H1 (cell line): ENCODE measurements around the gene CTLA4. TPM values are rescaled to one million over a fixed set of nuclear protein-coding genes. Genes with fewer than 3 reads are reported as not detected.
A peak's percentile ranks its signal among the peaks of the same experiment; 100 is the strongest.

ENCODE experiments used
- CTCF ChIA-PET: fragments of 300-600 bp; sonication (Branson Sonifier 250); formaldehyde crosslinking; loops from one replicate; lab custom pipeline; 2021; ENCODE audit not compliant: partially characterized antibody; lab: Charles Lee
- POLR2A ChIA-PET: fragments of 300-600 bp; sonication (Branson Sonifier 250); formaldehyde crosslinking; loops from one replicate; lab custom pipeline; 2021; ENCODE audit warnings: inconsistent platforms; ENCODE audit not compliant: partially characterized antibody; lab: Charles Lee
- DNase-seq, 2 experiments: peaks; one replicate each; pipeline versions ENCODE4 v3.0.0 to v3.0.0-alpha.2; 2010 to 2022; ENCODE audit warnings: low spot score in 2 of 2, low read depth in 1 of 2, mixed read lengths in 1 of 2
- FAIRE-seq: peaks from 2 replicates; lab custom pipeline; 2011; peaks lifted over from hg19 to GRCh38; lab: Jason Lieb, UNC
- H2AFZ ChIP-seq: 2 replicates; pipeline ENCODE4 v1.8.1; 2012; ENCODE audit warnings: low read length, inconsistent platforms
- H2AK5ac ChIP-seq: 2 replicates; pipeline ENCODE4 v1.6.1; 2013; ENCODE audit warnings: low read depth, low read length
- H2BK120ac ChIP-seq: replicated peaks from 2 replicates; pipeline ENCODE3; 2013; ENCODE audit warnings: low read depth, low read length, inconsistent platforms
- H2BK12ac ChIP-seq: 2 replicates; pipeline ENCODE4 v1.6.1; 2013; ENCODE audit warnings: low read depth, low read length
- H2BK15ac ChIP-seq: 2 replicates; pipeline ENCODE4 v1.6.1; 2013; ENCODE audit warnings: low read length
- H2BK20ac ChIP-seq: 2 replicates; pipeline ENCODE4 v1.6.1; 2013; ENCODE audit warnings: low read length
- H2BK5ac ChIP-seq: 2 replicates; pipeline ENCODE4 v1.6.1; 2013; ENCODE audit warnings: low read depth, low read length
- H3K14ac ChIP-seq: 2 replicates; pipeline ENCODE4 v1.6.1; 2013; ENCODE audit warnings: inconsistent platforms; ENCODE audit not compliant: insufficient read length
- H3K18ac ChIP-seq: 2 replicates; pipeline ENCODE4 v1.6.1; 2013; ENCODE audit warnings: low read length; ENCODE audit errors: extremely low read depth
- H3K23ac ChIP-seq: 2 replicates; pipeline ENCODE4 v1.6.1; 2013; ENCODE audit warnings: inconsistent platforms; ENCODE audit not compliant: insufficient read length
- H3K23me2 ChIP-seq: 2 replicates; pipeline ENCODE4 v1.6.1; 2013; ENCODE audit warnings: low read depth, low read length
- H3K27ac ChIP-seq: 2 replicates; pipeline ENCODE4 v1.6.1; 2011; ENCODE audit warnings: low read depth, low read length, inconsistent platforms
- H3K27me3 ChIP-seq, 4 experiments: replicated peaks in 1 of 4; 1 replicate in 1 of 4; 2 replicates in 3 of 4; pipeline versions ENCODE4 v1.6.1 to v1.8.1; 2011 to 2013; ENCODE audit warnings: low read length in 3 of 4, mild to moderate bottlenecking in 3 of 4, inconsistent platforms in 2 of 4, mixed read lengths in 2 of 4, moderate library complexity in 1 of 4; ENCODE audit not compliant: control insufficient read depth in 3 of 4, insufficient read depth in 3 of 4; ENCODE audit errors: extremely low read depth in 1 of 4
- H3K36me3 ChIP-seq, 4 experiments: 2 replicates each; pipeline versions ENCODE4 v1.6.1 to v1.8.1; 2011 to 2013; ENCODE audit warnings: mild to moderate bottlenecking in 4 of 4, low read length in 3 of 4, moderate library complexity in 2 of 4, control low read depth in 1 of 4, inconsistent platforms in 1 of 4; ENCODE audit not compliant: insufficient read depth in 4 of 4, control insufficient read depth in 2 of 4
- H3K4ac ChIP-seq: replicated peaks from 2 replicates; pipeline ENCODE3; 2013; ENCODE audit warnings: low read length, low read depth, mixed read lengths, inconsistent platforms; ENCODE audit not compliant: insufficient read length
- H3K4me1 ChIP-seq, 4 experiments: replicated peaks in 1 of 4; 1 replicate in 1 of 4; 2 replicates in 3 of 4; pipeline versions ENCODE4 v1.6.1 to v1.8.1; 2011 to 2013; ENCODE audit warnings: low read length in 3 of 4, inconsistent platforms in 2 of 4, mixed read lengths in 1 of 4; ENCODE audit not compliant: insufficient read depth in 4 of 4, control insufficient read depth in 3 of 4
- H3K4me2 ChIP-seq, 2 experiments: 2 replicates each; pipeline versions ENCODE4 v1.6.1 to v1.8.1; 2011 to 2013; ENCODE audit warnings: low read depth in 2 of 2, low read length in 2 of 2, control low read depth in 1 of 2, inconsistent platforms in 1 of 2, mild to moderate bottlenecking in 1 of 2; ENCODE audit not compliant: insufficient read depth in 1 of 2
- H3K4me3 ChIP-seq, 4 experiments: fragments of 200-600, 300-600 bp in 1 of 4; sonication (generic), shearing (Covaris generic), sonication (Bioruptor Twin) in 1 of 4; 2 replicates each; pipeline versions ENCODE4 v1.5.1 to v1.8.1; 2011 to 2016; ENCODE audit warnings: low read length in 4 of 4, low read depth in 3 of 4, control low read depth in 2 of 4, inconsistent platforms in 2 of 4, mild to moderate bottlenecking in 2 of 4, mixed read lengths in 1 of 4, moderate library complexity in 1 of 4; ENCODE audit not compliant: insufficient read depth in 2 of 4; ENCODE audit errors: extremely low read depth in 1 of 4
- H3K56ac ChIP-seq: replicated peaks from 2 replicates; pipeline ENCODE3; 2013; ENCODE audit warnings: low read depth, mild to moderate bottlenecking, mixed read lengths, low read length, inconsistent platforms; ENCODE audit not compliant: insufficient read length
- H3K79me1 ChIP-seq: 2 replicates; pipeline ENCODE4 v1.6.1; 2013; ENCODE audit warnings: low read depth, low read length, control low read depth
- H3K79me2 ChIP-seq, 2 experiments: 2 replicates each; pipeline versions ENCODE4 v1.6.1 to v1.8.1; 2012 to 2013; ENCODE audit warnings: low read length in 2 of 2, mild to moderate bottlenecking in 2 of 2, inconsistent platforms in 1 of 2; ENCODE audit not compliant: insufficient read depth in 2 of 2, control insufficient read depth in 1 of 2
- H3K9ac ChIP-seq, 4 experiments: replicated peaks in 1 of 4; 1 replicate in 1 of 4; 2 replicates in 3 of 4; pipeline versions ENCODE4 v1.6.1 to v1.8.1; 2011 to 2013; ENCODE audit warnings: low read depth in 3 of 4, low read length in 3 of 4, control low read depth in 2 of 4, mild to moderate bottlenecking in 2 of 4, moderate library complexity in 2 of 4, inconsistent platforms in 1 of 4; ENCODE audit errors: extremely low read depth in 1 of 4
- H3K9me3 ChIP-seq, 2 experiments: 2 replicates each; pipeline versions ENCODE4 v1.6.1 to v1.8.1; 2012 to 2013; ENCODE audit warnings: mild to moderate bottlenecking in 2 of 2, moderate library complexity in 2 of 2, control low read depth in 1 of 2, inconsistent platforms in 1 of 2, low read depth in 1 of 2, low read length in 1 of 2, mixed read lengths in 1 of 2; ENCODE audit not compliant: insufficient read depth in 2 of 2
- H4K20me1 ChIP-seq, 2 experiments: replicated peaks in 1 of 2; 2 replicates each; pipeline versions ENCODE3 to v1.8.1; 2011 to 2013; ENCODE audit warnings: inconsistent platforms in 2 of 2, low read length in 2 of 2, mild to moderate bottlenecking in 1 of 2; ENCODE audit not compliant: insufficient read depth in 2 of 2, control insufficient read depth in 1 of 2
- H4K5ac ChIP-seq: 2 replicates; pipeline ENCODE4 v1.6.1; 2013; ENCODE audit warnings: low read length, low read depth, mixed read lengths, inconsistent platforms; ENCODE audit not compliant: insufficient read length
- H4K8ac ChIP-seq: 2 replicates; pipeline ENCODE4 v1.8.0; 2013; ENCODE audit warnings: mild to moderate bottlenecking, moderate library complexity, low read length, inconsistent platforms; ENCODE audit not compliant: insufficient read depth; ENCODE audit errors: extremely low read depth
- H4K91ac ChIP-seq: replicated peaks from 2 replicates; pipeline ENCODE3; 2013; ENCODE audit warnings: low read length, mixed read lengths, inconsistent platforms; ENCODE audit not compliant: insufficient read length
- EGR1 ChIP-seq: IDR thresholded peaks from 2 replicates; pipeline ENCODE4 v1.6.1; 2011; ENCODE audit warnings: low read depth, low read length, borderline replicate concordance
- POLR2A ChIP-seq, 2 experiments: IDR thresholded peaks; 1 replicate in 1 of 2; 2 replicates in 1 of 2; pipeline ENCODE4 v1.6.1; 2011; ENCODE audit warnings: low read depth in 2 of 2, low read length in 2 of 2, mild to moderate bottlenecking in 2 of 2; ENCODE audit errors: control extremely low read depth in 1 of 2
- SIRT6 ChIP-seq: IDR thresholded peaks from one replicate; pipeline ENCODE4 v1.7.1; 2012; ENCODE audit warnings: low read length, inconsistent platforms
- SP2 ChIP-seq: IDR thresholded peaks from 2 replicates; pipeline ENCODE4 v1.6.1; 2012; ENCODE audit warnings: mild to moderate bottlenecking, low read length, inconsistent platforms
- SRF ChIP-seq: IDR thresholded peaks from 2 replicates; pipeline ENCODE4 v1.6.1; 2011; ENCODE audit warnings: mild to moderate bottlenecking, low read depth, low read length, moderate library complexity
- WGBS, 2 experiments: shearing (Covaris generic) in 1 of 2; methylation state at CpG; one replicate each; pipeline versions ENCODE4 v1.1.6 to v1.1.7; 2013 to 2015; ENCODE audit warnings: low lambda C conversion rate in 2 of 2, mixed read lengths in 2 of 2, inconsistent platforms in 1 of 2, low coverage in 1 of 2, missing lambda C conversion rate in 1 of 2; ENCODE audit not compliant: insufficient replicate concordance in 2 of 2, insufficient coverage in 1 of 2, insufficient read length in 1 of 2; ENCODE audit errors: extremely low coverage in 1 of 2, missing lambda C conversion rate in 1 of 2; 5-methylcytosine and 5-hydroxymethylcytosine counted together
- polyA plus RNA-seq, 7 experiments: library from polyadenylated mRNA; depleted of rRNA in 3 of 7; stranded (reverse) in 5 of 7; unstranded in 2 of 7; fragments of >200 nt in 5 of 7; fragments of 200-250 nt in 2 of 7; gene quantifications; 1 replicate in 5 of 7; 2 replicates in 1 of 7; 4 replicates in 1 of 7; pipeline versions ENCODE4 v1.2.1 to v1.2.3, GENCODE V29; 2011 to 2013; ENCODE audit warnings: missing spikeins in 2 of 7, mixed read lengths in 2 of 7
- total RNA-seq: library from RNA; stranded (reverse); fragmentation: NEBNext Ultra II Directional; extraction: Animal tissue kit (Norgen Biotek cat#: 25700); gene quantifications from 2 replicates; pipeline ENCODE4 v1.2.1, GENCODE V29; 2021
- TF ChIP-seq, protein P1 (sequence below): IDR thresholded peaks from 2 replicates; pipeline ENCODE4 v1.6.1; 2012; ENCODE audit warnings: inconsistent platforms
- TF ChIP-seq, protein P2 (sequence below), 3 experiments: IDR thresholded peaks; 1 replicate in 2 of 3; 2 replicates in 1 of 3; pipeline versions ENCODE4 v1.5.1 to v1.6.1; 2011; ENCODE audit warnings: low read length in 3 of 3, mild to moderate bottlenecking in 3 of 3, inconsistent platforms in 2 of 3, low read depth in 1 of 3, moderate library complexity in 1 of 3; ENCODE audit not compliant: insufficient read depth in 1 of 3; ENCODE audit errors: control extremely low read depth in 1 of 3

Gene CTLA4
- total and polyA plus RNA-seq, 2 of the 8 experiments (the other 6 are each of a cell fraction or from before 2014, with no cell fraction given), result not detected

DNA sequence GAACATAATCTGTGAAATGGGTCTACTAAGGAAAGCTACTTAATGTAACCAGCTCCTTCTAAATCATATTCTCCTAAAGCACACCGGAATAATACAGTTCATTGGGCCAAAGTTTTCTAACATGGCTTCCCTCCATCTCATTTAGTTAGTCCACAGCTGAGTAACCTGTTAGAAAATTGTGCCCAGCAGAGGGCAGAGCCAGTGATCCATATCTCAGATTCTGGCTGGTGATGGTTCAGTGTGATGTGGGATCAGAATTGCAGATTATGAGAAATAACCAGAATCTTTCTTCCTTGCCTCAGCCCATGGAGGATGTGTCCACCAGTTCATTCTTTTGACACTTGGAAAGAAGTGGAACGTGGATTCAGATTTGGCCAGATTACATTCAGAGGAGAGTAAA lies 9.4 kb upstream of the CTLA4 start:
- H3K56ac ChIP-seq, result no peak overlapping the region
- no peak overlapping the region for H2BK120ac ChIP-seq
- no peaks in the 10 kb centered on the region for H3K27me3 ChIP-seq
- H2AK5ac ChIP-seq, result no peak overlapping the region
- H3K18ac ChIP-seq, result no peak overlapping the region
- ChIA-PET CTCF (interaction anchor here (0.6 to 1.4 kb wide), 5 partner anchors 8 to 51 kb away, joined by 3 to 4 read pairs (median 4); partner anchors contain the start of gene CTLA4), POLR2A (no interaction called here)
- H3K23me2 ChIP-seq, result no peaks in the 10 kb centered on the region
- FAIRE-seq (no peak), DNase-seq (no peak)
- H2BK15ac ChIP-seq, result no peak overlapping the region
- no peak overlapping the region for H2BK12ac ChIP-seq
- H4K20me1 ChIP-seq, result no peaks in the 10 kb centered on the region
- WGBS, 2 experiments, result 90% methylated on average over 2 of the region's 2 CpGs; no CpG with 5 or more reads in 1 of the 2 experiments
- no peak overlapping the region for H2AFZ ChIP-seq
- no peak overlapping the region for H3K4me2 ChIP-seq
- no peak overlapping the region for H3K9ac ChIP-seq
- no peak overlapping the region for H2BK20ac ChIP-seq
- H3K14ac ChIP-seq, result no peak overlapping the region
- no peak overlapping the region for H3K27ac ChIP-seq
- no peaks in the 10 kb centered on the region for H3K79me2 ChIP-seq
- no peak overlapping the region for H3K23ac ChIP-seq
- no peak overlapping the region for H3K4me3 ChIP-seq
- no peaks in the 10 kb centered on the region for H3K9me3 ChIP-seq
- no peak overlapping the region for H4K91ac ChIP-seq
- TF ChIP-seq EGR1, result no peak
- no peak for TF ChIP-seq SRF
- TF ChIP-seq, protein P1, sequence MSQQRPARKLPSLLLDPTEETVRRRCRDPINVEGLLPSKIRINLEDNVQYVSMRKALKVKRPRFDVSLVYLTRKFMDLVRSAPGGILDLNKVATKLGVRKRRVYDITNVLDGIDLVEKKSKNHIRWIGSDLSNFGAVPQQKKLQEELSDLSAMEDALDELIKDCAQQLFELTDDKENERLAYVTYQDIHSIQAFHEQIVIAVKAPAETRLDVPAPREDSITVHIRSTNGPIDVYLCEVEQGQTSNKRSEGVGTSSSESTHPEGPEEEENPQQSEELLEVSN, result no peak
- no peak for TF ChIP-seq POLR2A (IDR thresholded peaks at IDR 0.05; ENCODE audit: control extremely low read depth in 1 of 2, low read depth in 2 of 2, low read length in 2 of 2)
- TF ChIP-seq, protein P2, sequence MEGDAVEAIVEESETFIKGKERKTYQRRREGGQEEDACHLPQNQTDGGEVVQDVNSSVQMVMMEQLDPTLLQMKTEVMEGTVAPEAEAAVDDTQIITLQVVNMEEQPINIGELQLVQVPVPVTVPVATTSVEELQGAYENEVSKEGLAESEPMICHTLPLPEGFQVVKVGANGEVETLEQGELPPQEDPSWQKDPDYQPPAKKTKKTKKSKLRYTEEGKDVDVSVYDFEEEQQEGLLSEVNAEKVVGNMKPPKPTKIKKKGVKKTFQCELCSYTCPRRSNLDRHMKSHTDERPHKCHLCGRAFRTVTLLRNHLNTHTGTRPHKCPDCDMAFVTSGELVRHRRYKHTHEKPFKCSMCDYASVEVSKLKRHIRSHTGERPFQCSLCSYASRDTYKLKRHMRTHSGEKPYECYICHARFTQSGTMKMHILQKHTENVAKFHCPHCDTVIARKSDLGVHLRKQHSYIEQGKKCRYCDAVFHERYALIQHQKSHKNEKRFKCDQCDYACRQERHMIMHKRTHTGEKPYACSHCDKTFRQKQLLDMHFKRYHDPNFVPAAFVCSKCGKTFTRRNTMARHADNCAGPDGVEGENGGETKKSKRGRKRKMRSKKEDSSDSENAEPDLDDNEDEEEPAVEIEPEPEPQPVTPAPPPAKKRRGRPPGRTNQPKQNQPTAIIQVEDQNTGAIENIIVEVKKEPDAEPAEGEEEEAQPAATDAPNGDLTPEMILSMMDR (IDR thresholded peaks at IDR 0.05; ENCODE audit: control extremely low read depth in 1 of 3, insufficient read depth in 1 of 3, low read depth in 1 of 3, low read length in 3 of 3), result peak in 2 of 3 experiments; percentile 5 to 14; a peak in 2 of 4 replicates
- TF ChIP-seq SIRT6, result no peak
- TF ChIP-seq SP2, result no peak
- no peak overlapping the region for H2BK5ac ChIP-seq
- no peak overlapping the region for H3K4ac ChIP-seq
- no peaks in the 10 kb centered on the region for H3K4me1 ChIP-seq
- H3K79me1 ChIP-seq, result no peaks in the 10 kb centered on the region
- no peak overlapping the region for H4K5ac ChIP-seq
- no peak overlapping the region for H4K8ac ChIP-seq
- no peaks in the 10 kb centered on the region for H3K36me3 ChIP-seq
